ENCODE data around the gene AKT1.

- TF ChIP-seq, protein P1, sequence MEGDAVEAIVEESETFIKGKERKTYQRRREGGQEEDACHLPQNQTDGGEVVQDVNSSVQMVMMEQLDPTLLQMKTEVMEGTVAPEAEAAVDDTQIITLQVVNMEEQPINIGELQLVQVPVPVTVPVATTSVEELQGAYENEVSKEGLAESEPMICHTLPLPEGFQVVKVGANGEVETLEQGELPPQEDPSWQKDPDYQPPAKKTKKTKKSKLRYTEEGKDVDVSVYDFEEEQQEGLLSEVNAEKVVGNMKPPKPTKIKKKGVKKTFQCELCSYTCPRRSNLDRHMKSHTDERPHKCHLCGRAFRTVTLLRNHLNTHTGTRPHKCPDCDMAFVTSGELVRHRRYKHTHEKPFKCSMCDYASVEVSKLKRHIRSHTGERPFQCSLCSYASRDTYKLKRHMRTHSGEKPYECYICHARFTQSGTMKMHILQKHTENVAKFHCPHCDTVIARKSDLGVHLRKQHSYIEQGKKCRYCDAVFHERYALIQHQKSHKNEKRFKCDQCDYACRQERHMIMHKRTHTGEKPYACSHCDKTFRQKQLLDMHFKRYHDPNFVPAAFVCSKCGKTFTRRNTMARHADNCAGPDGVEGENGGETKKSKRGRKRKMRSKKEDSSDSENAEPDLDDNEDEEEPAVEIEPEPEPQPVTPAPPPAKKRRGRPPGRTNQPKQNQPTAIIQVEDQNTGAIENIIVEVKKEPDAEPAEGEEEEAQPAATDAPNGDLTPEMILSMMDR (IDR thresholded peaks at IDR 0.05) = no peak
- no peak for TF ChIP-seq POLR2A (IDR thresholded peaks at IDR 0.05)
- TF ChIP-seq POLR2AphosphoS5 (IDR thresholded peaks at IDR 0.05) = no peak
Observed at GRCh38 chr14:104808456-104808855, 12.9 kb upstream of the AKT1 start.
